Hepatocyte (in vitro differentiated cells): ENCODE results near the gene CDC42EP5. TPM values are rescaled to one million over a fixed set of nuclear protein-coding genes. Genes with fewer than 3 reads are reported as not detected.
A peak's percentile ranks its signal among the peaks of the same experiment; 100 is the strongest.

Experiments used
- DNase-seq: peaks from one replicate; pipeline ENCODE4 v3.0.0-alpha.2; 2016; ENCODE audit warnings: low spot score
- H2AFZ ChIP-seq: fragments of 200-600 bp; sonication (generic); 2 replicates; pipeline ENCODE4 v1.6.0; 2016; ENCODE audit warnings: antibody characterized with exemption, mild to moderate bottlenecking
- H3K27ac ChIP-seq: fragments of 200-600 bp; sonication (generic); 2 replicates; pipeline ENCODE4 v1.5.1; 2016; ENCODE audit warnings: mild to moderate bottlenecking
- H3K27me3 ChIP-seq: fragments of 200-600 bp; sonication (generic); 2 replicates; pipeline ENCODE4 v1.6.1; 2016
- H3K36me3 ChIP-seq: fragments of 200-600 bp; sonication (generic); replicated peaks from 2 replicates; pipeline ENCODE4 v1.5.1; 2016; ENCODE audit warnings: low read depth; ENCODE audit not compliant: insufficient read depth
- H3K4me1 ChIP-seq: fragments of 200-600 bp; sonication (generic); 2 replicates; pipeline ENCODE4 v1.5.1; 2016; ENCODE audit warnings: mild to moderate bottlenecking, moderate library complexity; ENCODE audit not compliant: insufficient read depth
- H3K4me2 ChIP-seq: fragments of 200-600 bp; sonication (generic); 2 replicates; pipeline ENCODE4 v1.6.0; 2016
- H3K4me3 ChIP-seq: fragments of 200-600 bp; sonication (generic); 2 replicates; pipeline ENCODE4 v1.5.1; 2016; ENCODE audit warnings: mild to moderate bottlenecking
- H3K79me2 ChIP-seq: fragments of 200-600 bp; sonication (generic); 2 replicates; pipeline ENCODE4 v1.6.0; 2017; ENCODE audit warnings: mild to moderate bottlenecking
- H3K9me2 ChIP-seq: fragments of 200-600 bp; sonication (generic); replicated peaks from 2 replicates; pipeline ENCODE4 v1.6.0; 2017; ENCODE audit warnings: mild to moderate bottlenecking; ENCODE audit not compliant: insufficient read depth
- H3K9me3 ChIP-seq: fragments of 200-600 bp; sonication (generic); 2 replicates; pipeline ENCODE4 v1.5.1; 2016; ENCODE audit warnings: low read depth, mild to moderate bottlenecking
- H4K20me1 ChIP-seq: fragments of 200-600 bp; sonication (generic); 2 replicates; pipeline ENCODE4 v1.6.0; 2016; ENCODE audit warnings: mild to moderate bottlenecking; ENCODE audit not compliant: insufficient read depth, poor library complexity, severe bottlenecking
- EZH2 ChIP-seq: fragments of 200-600 bp; sonication (generic); IDR thresholded peaks from 2 replicates; pipeline ENCODE4 v1.6.1; 2016; ENCODE audit warnings: antibody characterized with exemption, mild to moderate bottlenecking, borderline replicate concordance
- EZH2phosphoT487 ChIP-seq: fragments of 200-600 bp; sonication (generic); IDR thresholded peaks from one replicate; pipeline ENCODE4 v1.6.1; 2018; ENCODE audit warnings: antibody characterized with exemption, mild to moderate bottlenecking, low read depth, moderate library complexity; ENCODE audit not compliant: unreplicated experiment, severe bottlenecking
- WGBS: methylation state at CpG from one replicate; pipeline ENCODE4 v1.1.6; 2016; ENCODE audit warnings: low lambda C conversion rate; ENCODE audit errors: missing lambda C conversion rate; 5-methylcytosine and 5-hydroxymethylcytosine counted together
- polyA plus RNA-seq: library from polyadenylated mRNA; unstranded; fragments of >200 nt; fragmentation: Nextera tagmentation; extraction: Ambion mirVana; gene quantifications from 2 replicates; pipeline ENCODE4 v1.2.1, GENCODE V29; 2016
- total RNA-seq: library from RNA; depleted of rRNA; stranded (reverse); fragments of >200 nt; gene quantifications from 2 replicates; pipeline ENCODE4 v1.2.3, GENCODE V29; 2014
- TF ChIP-seq, protein P1 (sequence below): fragments of 200-600 bp; sonication (generic); IDR thresholded peaks from 2 replicates; pipeline ENCODE4 v1.5.1; 2016; ENCODE audit warnings: antibody characterized with exemption, mild to moderate bottlenecking; ENCODE audit not compliant: poor library complexity

CDC42EP5 gene
- total and polyA plus RNA-seq, 2 experiments from 2014 or later = 46.8 to 71.2 TPM

DNA sequence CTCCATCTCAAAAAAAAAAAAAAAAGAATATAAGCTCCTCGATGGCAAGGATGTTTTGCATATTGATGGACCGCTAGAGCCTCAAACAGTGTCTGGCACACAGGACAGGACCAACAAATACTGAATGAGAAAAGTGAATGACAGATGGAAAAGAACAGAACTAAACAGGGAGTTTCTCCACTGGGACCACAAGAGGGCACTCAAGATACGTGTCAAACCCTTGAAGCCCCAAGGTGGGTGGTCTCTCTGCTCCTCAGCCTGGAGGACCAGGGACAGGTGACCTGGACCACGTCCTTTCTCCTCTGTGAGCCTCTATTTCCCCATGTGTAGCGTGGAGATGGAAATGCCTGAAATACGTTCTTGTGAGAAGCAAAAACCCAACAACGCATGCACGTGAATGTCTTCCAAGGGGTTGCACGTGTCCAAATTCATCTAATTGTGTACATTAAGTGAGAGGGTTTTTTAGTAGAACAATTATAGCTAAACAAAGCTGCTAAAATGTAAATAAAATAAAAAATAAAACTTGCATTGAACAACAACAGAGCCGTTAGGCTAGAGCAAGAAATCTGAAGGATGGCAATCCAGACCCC, 5.7 kb upstream of the CDC42EP5 start:
- 15% methylated on average over 10 of the region's 10 CpGs for WGBS
- no peaks in the 10 kb centered on the region for H4K20me1 ChIP-seq
- H3K9me2 ChIP-seq = no peaks in the 10 kb centered on the region
- H3K4me3 ChIP-seq = no peak overlapping the region
- no peak overlapping the region for H3K27ac ChIP-seq
- no peak overlapping the region for H2AFZ ChIP-seq
- H3K79me2 ChIP-seq = no peaks in the 10 kb centered on the region
- no peaks in the 10 kb centered on the region for H3K9me3 ChIP-seq
- no peak overlapping the region for H3K4me2 ChIP-seq
- no peak for TF ChIP-seq EZH2
- no peak for TF ChIP-seq EZH2phosphoT487
- TF ChIP-seq, protein P1, sequence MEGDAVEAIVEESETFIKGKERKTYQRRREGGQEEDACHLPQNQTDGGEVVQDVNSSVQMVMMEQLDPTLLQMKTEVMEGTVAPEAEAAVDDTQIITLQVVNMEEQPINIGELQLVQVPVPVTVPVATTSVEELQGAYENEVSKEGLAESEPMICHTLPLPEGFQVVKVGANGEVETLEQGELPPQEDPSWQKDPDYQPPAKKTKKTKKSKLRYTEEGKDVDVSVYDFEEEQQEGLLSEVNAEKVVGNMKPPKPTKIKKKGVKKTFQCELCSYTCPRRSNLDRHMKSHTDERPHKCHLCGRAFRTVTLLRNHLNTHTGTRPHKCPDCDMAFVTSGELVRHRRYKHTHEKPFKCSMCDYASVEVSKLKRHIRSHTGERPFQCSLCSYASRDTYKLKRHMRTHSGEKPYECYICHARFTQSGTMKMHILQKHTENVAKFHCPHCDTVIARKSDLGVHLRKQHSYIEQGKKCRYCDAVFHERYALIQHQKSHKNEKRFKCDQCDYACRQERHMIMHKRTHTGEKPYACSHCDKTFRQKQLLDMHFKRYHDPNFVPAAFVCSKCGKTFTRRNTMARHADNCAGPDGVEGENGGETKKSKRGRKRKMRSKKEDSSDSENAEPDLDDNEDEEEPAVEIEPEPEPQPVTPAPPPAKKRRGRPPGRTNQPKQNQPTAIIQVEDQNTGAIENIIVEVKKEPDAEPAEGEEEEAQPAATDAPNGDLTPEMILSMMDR = peak; percentile 70
- H3K27me3 ChIP-seq = no peaks in the 10 kb centered on the region
- peaks cover 4% of the 10 kb centered on the region for H3K4me1 ChIP-seq
- peak; percentile 75 for DNase-seq
- no peaks in the 10 kb centered on the region for H3K36me3 ChIP-seq

DNA sequence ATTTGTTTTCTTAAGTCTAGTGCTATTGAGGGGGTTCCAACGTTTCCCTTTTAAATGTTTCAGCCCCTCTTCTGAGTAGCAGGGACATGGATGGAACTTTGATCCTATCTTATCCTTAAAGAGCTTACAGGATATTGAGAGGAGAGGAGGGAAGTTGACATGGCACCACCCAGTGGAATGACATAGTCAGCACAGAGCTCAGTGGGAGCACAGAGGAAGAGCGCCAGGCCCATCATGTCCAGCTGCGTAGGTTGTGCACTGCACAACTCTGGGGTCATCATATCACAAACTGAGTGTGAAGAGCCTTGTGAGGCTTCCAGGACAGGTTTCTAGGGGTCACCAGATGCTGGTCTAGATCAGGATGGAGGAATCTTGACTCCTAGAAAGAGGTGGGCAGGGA, 4.6 kb upstream of the CDC42EP5 start:
- H4K20me1 ChIP-seq = no peaks in the 10 kb centered on the region
- no peak overlapping the region for H3K4me2 ChIP-seq
- no peaks in the 10 kb centered on the region for H3K36me3 ChIP-seq
- H3K9me3 ChIP-seq = no peaks in the 10 kb centered on the region
- H2AFZ ChIP-seq = no peak overlapping the region
- H3K4me1 ChIP-seq = peaks cover 7% of the 10 kb centered on the region
- no peaks in the 10 kb centered on the region for H3K9me2 ChIP-seq
- DNase-seq = peak; percentile 32
- no peak overlapping the region for H3K4me3 ChIP-seq
- H3K79me2 ChIP-seq = no peaks in the 10 kb centered on the region
- no peak overlapping the region for H3K27ac ChIP-seq
- no peaks in the 10 kb centered on the region for H3K27me3 ChIP-seq
- WGBS = 64% methylated on average over 3 of the region's 3 CpGs
- no peak for TF ChIP-seq EZH2
- TF ChIP-seq, protein P1 = peak; percentile 15

GRCh38 chr19:54475706-54476105, 2.6 kb upstream of the CDC42EP5 start:
- Histone ChIP-seq H3K9me2 (no peaks in the 10 kb centered on the region), H3K4me2 (no peak overlapping the region), H3K27me3 (no peaks in the 10 kb centered on the region), H2AFZ (no peak overlapping the region), H3K9me3 (no peaks in the 10 kb centered on the region), H3K79me2 (peaks cover 9% of the 10 kb centered on the region), H4K20me1 (no peaks in the 10 kb centered on the region), H3K4me1 (peaks cover 12% of the 10 kb centered on the region), H3K36me3 (no peaks in the 10 kb centered on the region), H3K4me3 (no peak overlapping the region), H3K27ac (no peak overlapping the region)
- WGBS = 87% methylated on average over 10 of the region's 11 CpGs
- DNase-seq = no peak
- TF ChIP-seq EZH2 = no peak
- TF ChIP-seq, protein P1 = no peak
- TF ChIP-seq EZH2phosphoT487 = no peak
